B cell (primary cell): ENCODE measurements around the gene SLC6A2.

ENCODE experiments used
- CTCF ChIP-seq: fragments of 200-600 bp; IDR thresholded peaks from one replicate; pipeline ENCODE4 v1.8.0; 2022; ENCODE audit warnings: antibody characterized with exemption, mild to moderate bottlenecking
- EZH2 ChIP-seq: IDR thresholded peaks from 2 replicates; pipeline ENCODE4 v1.6.1; 2012; ENCODE audit warnings: borderline replicate concordance, low read depth, mild to moderate bottlenecking, moderate library complexity, low read length; ENCODE audit not compliant: insufficient read depth, poor library complexity, severe bottlenecking

GRCh38 chr16:55671974-55672280, 16.1 kb downstream of the SLC6A2 start:
- TF ChIP-seq EZH2: no peak
- no peak for TF ChIP-seq CTCF
